A549 (cell line): ENCODE data around the gene NINL. TPM values are rescaled to one million over a fixed set of nuclear protein-coding genes. Genes with fewer than 3 reads are reported as not detected.
A peak's percentile ranks its signal among the peaks of the same experiment; 100 is the strongest.

Experiments
- ATAC-seq, 2 experiments: fragments of 200-7000 bp in 1 of 2; fragments of >200 bp in 1 of 2; cut with Nextera tagmentation in 1 of 2; cut with Tn5 transposase in 1 of 2; 3 replicates each; pipeline versions ENCODE4 v1.8.0 to v1.9.1; 2018 to 2020; ENCODE audit warnings: mild to moderate bottlenecking in 1 of 2, moderate library complexity in 1 of 2
- CTCF ChIA-PET: fragments of 300-600 bp; sonication (Branson Sonifier 250); formaldehyde crosslinking; extraction: SDS; loops from one replicate; lab custom pipeline; 2021; ENCODE audit warnings: antibody characterized with exemption, inconsistent platforms; lab: Yijun Ruan, JAX
- POLR2A ChIA-PET: fragments of 350-600 bp; formaldehyde crosslinking; extraction: SDS; loops from one replicate; lab custom pipeline; 2021; ENCODE audit warnings: antibody characterized with exemption, inconsistent platforms; lab: Yijun Ruan, JAX
- DNase-seq, 2 experiments: peaks; one replicate each; pipeline versions ENCODE4 v3.0.0 to v3.0.0-alpha.2; 2011 to 2016; ENCODE audit warnings: low read depth in 1 of 2, low spot score in 1 of 2
- FAIRE-seq: peaks from 2 replicates; lab custom pipeline; 2011; peaks lifted over from hg19 to GRCh38; lab: Jason Lieb, UNC
- H3K27ac ChIP-seq, 2 experiments: fragments of >200 bp; sonication (Bioruptor Twin); formaldehyde crosslinking; 3 replicates each; pipeline ENCODE4 v1.5.1; 2016 to 2017
- H3K4me1 ChIP-seq: fragments of >200 bp; sonication (Bioruptor Twin); formaldehyde crosslinking; 3 replicates; pipeline ENCODE4 v1.6.1; 2016
- H3K4me2 ChIP-seq: fragments of >200 bp; sonication (Bioruptor Twin); formaldehyde crosslinking; 3 replicates; pipeline ENCODE4 v1.6.1; 2016
- H3K4me3 ChIP-seq: fragments of >200 bp; sonication (Bioruptor Twin); formaldehyde crosslinking; 3 replicates; pipeline ENCODE4 v1.5.1; 2016
- H3K9me3 ChIP-seq: fragments of >200 bp; sonication (Bioruptor Twin); formaldehyde crosslinking; 3 replicates; pipeline ENCODE4 v1.6.1; 2016
- ATOH8 ChIP-seq: fragments of 250-450 bp; sonication (Bioruptor Pico); IDR thresholded peaks from 2 replicates; pipeline ENCODE4 v1.5.0; 2020; ENCODE audit warnings: low read depth, mild to moderate bottlenecking, moderate library complexity
- BCL3 ChIP-seq: fragments of >200 bp; sonication (Bioruptor Twin); formaldehyde crosslinking; IDR thresholded peaks from 3 replicates; pipeline ENCODE4 v1.6.1; 2016
- CBX8 ChIP-seq: fragments of 200-600 bp; sonication (generic); IDR thresholded peaks from 2 replicates; pipeline ENCODE4 v1.6.1; 2016
- CHD4 ChIP-seq: fragments of 200-600 bp; sonication (generic); IDR thresholded peaks from 2 replicates; pipeline ENCODE4 v1.6.1; 2016; ENCODE audit warnings: antibody characterized with exemption, mild to moderate bottlenecking, borderline replicate concordance
- CTCF ChIP-seq: fragments of >200 bp; sonication (Bioruptor Twin); formaldehyde crosslinking; IDR thresholded peaks from 3 replicates; pipeline ENCODE4 v1.5.1; 2016
- EHF ChIP-seq: fragments of 250-450 bp; sonication (Bioruptor Pico); IDR thresholded peaks from 2 replicates; pipeline ENCODE4 v1.5.0; 2020; ENCODE audit warnings: mild to moderate bottlenecking
- ESRRA ChIP-seq: fragments of 150-350 bp; IDR thresholded peaks from 2 replicates; pipeline ENCODE4 v1.6.1; 2014; ENCODE audit warnings: mild to moderate bottlenecking, low read length, borderline replicate concordance
- GATA3 ChIP-seq: IDR thresholded peaks from 2 replicates; pipeline ENCODE4 v1.6.1; 2012; ENCODE audit warnings: borderline replicate concordance
- HMGXB4 ChIP-seq: fragments of 250-450 bp; sonication (Bioruptor Pico); IDR thresholded peaks from 2 replicates; pipeline ENCODE4 v1.5.0; 2021; ENCODE audit warnings: mild to moderate bottlenecking, moderate library complexity, borderline replicate concordance
- KDM1A ChIP-seq: fragments of 200-600 bp; sonication (generic); IDR thresholded peaks from 2 replicates; pipeline ENCODE4 v1.6.1; 2016; ENCODE audit warnings: low read depth, mild to moderate bottlenecking
- KDM5A ChIP-seq: fragments of 200-600 bp; sonication (generic); IDR thresholded peaks from 2 replicates; pipeline ENCODE4 v1.6.1; 2016; ENCODE audit warnings: antibody characterized with exemption, mild to moderate bottlenecking
- MAFK ChIP-seq: fragments of 450-650 bp; IDR thresholded peaks from 2 replicates; pipeline ENCODE4 v1.6.1; 2014; ENCODE audit not compliant: partially characterized antibody
- MAX ChIP-seq: IDR thresholded peaks from 2 replicates; pipeline ENCODE4 v1.6.1; 2012
- MYC ChIP-seq: IDR thresholded peaks from 2 replicates; pipeline ENCODE4 v1.6.1; 2012; ENCODE audit warnings: mild to moderate bottlenecking, inconsistent platforms, low read length, improper control_type of control experiment, borderline replicate concordance
- NFE2L2 ChIP-seq: fragments of 150-350 bp; conservative IDR thresholded peaks from 2 replicates; pipeline ENCODE4 v1.6.1; 2014; ENCODE audit warnings: low read length
- NPAS2 ChIP-seq: fragments of 250-450 bp; sonication (Bioruptor Pico); IDR thresholded peaks from 2 replicates; pipeline ENCODE4 v1.8.0; 2022; ENCODE audit warnings: mild to moderate bottlenecking, moderate library complexity, borderline replicate concordance
- POLR2AphosphoS2 ChIP-seq: conservative IDR thresholded peaks from 2 replicates; pipeline ENCODE4 v1.6.1; 2012; ENCODE audit warnings: low read length, improper control_type of control experiment, inconsistent platforms
- RAD21 ChIP-seq, 2 experiments: fragments of >200 bp in 1 of 2; sonication (Bioruptor Twin) in 1 of 2; formaldehyde crosslinking in 1 of 2; IDR thresholded peaks in 1 of 2; conservative IDR thresholded peaks in 1 of 2; 2 replicates in 1 of 2; 3 replicates in 1 of 2; pipeline ENCODE4 v1.6.1; 2012 to 2018; ENCODE audit warnings: inconsistent platforms in 1 of 2
- SMC3 ChIP-seq: fragments of >200 bp; sonication (Bioruptor Twin); formaldehyde crosslinking; IDR thresholded peaks from 3 replicates; pipeline ENCODE4 v1.6.1; 2018; ENCODE audit warnings: inconsistent platforms
- ZNF302 ChIP-seq: fragments of 250-450 bp; sonication (Bioruptor Pico); IDR thresholded peaks from 2 replicates; pipeline ENCODE4 v1.9.0; 2021; ENCODE audit warnings: inconsistent platforms, mild to moderate bottlenecking, moderate library complexity
- WGBS: methylation state at CpG from one replicate; pipeline ENCODE4 v1.1.6; 2017; ENCODE audit errors: missing lambda C conversion rate; 5-methylcytosine and 5-hydroxymethylcytosine counted together
- polyA plus RNA-seq, 4 experiments: library from polyadenylated mRNA; depleted of rRNA in 3 of 4; stranded (reverse); fragments of >200 nt; fragmentation: RNase III in 1 of 4; extraction: RNeasy Plus Mini Kit Qiagen cat#74134 plus additional on column Dnase treatment in 1 of 4; gene quantifications; 2 replicates in 3 of 4; 3 replicates in 1 of 4; pipeline ENCODE4 v1.2.3, GENCODE V29; 2011 to 2017

Gene NINL
- polyA plus RNA-seq, 2 of the 4 experiments (the other 2 are of a cell fraction): 20.2 to 22.4 TPM

GRCh38 chr20:25471020-25471419 is 114.3 kb downstream of the NINL start (continued):
- no peak for TF ChIP-seq ATOH8 (CRISPR knock-in tag)
- TF ChIP-seq CHD4: no peak

GRCh38 chr20:25470045-25470444 is 115.3 kb downstream of the NINL start:
- POLR2A ChIA-PET: no interaction called here
- peak; percentile 28 for FAIRE-seq

GRCh38 chr20:25469558-25469957 is 115.8 kb downstream of the NINL start:
- FAIRE-seq (no peak), ATAC-seq (no peak), DNase-seq (no peak)
- no peaks in the 10 kb centered on the region for H3K4me1 ChIP-seq
- POLR2A ChIA-PET: no interaction called here
- no peak overlapping the region for H3K4me3 ChIP-seq
- no peak for TF ChIP-seq ZNF302
- no peak overlapping the region for H3K4me2 ChIP-seq
- H3K9me3 ChIP-seq: no peaks in the 10 kb centered on the region
- H3K27ac ChIP-seq: no peak overlapping the region
- CTCF ChIA-PET: interaction anchor here (1.0 to 2.4 kb wide), 10 partner anchors 9 to 226 kb away, joined by 3 to 11 read pairs (median 4); no protein-coding TSS in a partner anchor
- WGBS: 95% methylated on average over 13 of the region's 13 CpGs

More at GRCh38 chr20:25470045-25470444, 115.3 kb downstream of the NINL start:
- Histone ChIP-seq H3K4me1 (no peaks in the 10 kb centered on the region), H3K4me2 (no peak overlapping the region), H3K27ac (no peak overlapping the region), H3K9me3 (no peaks in the 10 kb centered on the region)
- ATAC-seq (peak; percentile 67 to 84; a peak in 3 of 6 replicates), DNase-seq (peak in 1 of 2 experiments; percentile 60)
- 81% methylated on average over 13 of the region's 13 CpGs for WGBS
- CTCF ChIA-PET: interaction anchor here (0.6 to 2.4 kb wide), 15 partner anchors 9 to 225 kb away, joined by 3 to 11 read pairs (median 3); no protein-coding TSS in a partner anchor
- TF ChIP-seq SMC3: peak; percentile 45
- TF ChIP-seq RAD21 (conservative IDR thresholded peaks at IDR 0.05 in 1 of 2, IDR thresholded peaks at IDR 0.05 in 1 of 2): peak; percentile 67 to 78
- no peak for TF ChIP-seq NPAS2 (CRISPR knock-in tag)
- peak; percentile 45 for TF ChIP-seq CTCF
- TF ChIP-seq, all 56 proteins: peak for 3
- H3K4me3 ChIP-seq: no peak overlapping the region

GRCh38 chr20:25468126-25469075 is 116.9 kb downstream of the NINL start:
- Histone ChIP-seq H3K9me3 (no peaks in the 10 kb centered on the region), H3K4me1 (no peaks in the 10 kb centered on the region), H3K4me2 (no peak overlapping the region), H3K27ac (no peak overlapping the region), H3K4me3 (no peak overlapping the region)
- 87% methylated on average over 9 of the region's 18 CpGs for WGBS
- ChIA-PET POLR2A (no interaction called here), CTCF (interaction anchor here (0.7 to 2.3 kb wide), 4 partner anchors 8 to 12 kb away, joined by 3 to 11 read pairs (median 4); no protein-coding TSS in a partner anchor)
- DNase-seq: no peak
- FAIRE-seq: no peak
- ATAC-seq: peak; percentile 11 to 32; a peak in 5 of 6 replicates
- TF ChIP-seq KDM5A: no peak
- no peak for TF ChIP-seq CTCF
- no peak for TF ChIP-seq POLR2AphosphoS2
- no peak for TF ChIP-seq MAFK
- no peak for TF ChIP-seq MYC
- TF ChIP-seq NPAS2 (CRISPR knock-in tag): no peak
- no peak for TF ChIP-seq BCL3
- TF ChIP-seq HMGXB4 (CRISPR knock-in tag): no peak
- no peak for TF ChIP-seq KDM1A
- no peak for TF ChIP-seq MAX
- no peak for TF ChIP-seq NFE2L2
- no peak for TF ChIP-seq CHD4
- TF ChIP-seq ESRRA: no peak
- no peak for TF ChIP-seq CBX8
- no peak for TF ChIP-seq EHF (CRISPR knock-in tag)
- no peak for TF ChIP-seq GATA3
